Mesenchymal stem cell (in vitro differentiated cells and primary cell): Measurements from ENCODE around the gene ING3.

Experiments used
- DNase-seq: peaks from one replicate; pipeline ENCODE4 v3.0.0-alpha.2; 2013
- H2AFZ ChIP-seq: one replicate; pipeline ENCODE4 v1.6.1; 2013; ENCODE audit warnings: low read depth, mild to moderate bottlenecking, control low read depth, inconsistent platforms, low read length, moderate library complexity
- H2AK5ac ChIP-seq: 2 replicates; pipeline ENCODE4 v1.6.1; 2013; ENCODE audit warnings: low read length, moderate library complexity, mild to moderate bottlenecking, inconsistent platforms; ENCODE audit not compliant: severe bottlenecking
- H2BK120ac ChIP-seq: one replicate; pipeline ENCODE4 v1.6.1; 2013; ENCODE audit warnings: low read depth, mild to moderate bottlenecking, inconsistent platforms, low read length, moderate library complexity
- H2BK12ac ChIP-seq, 2 experiments: one replicate each; pipeline ENCODE4 v1.6.1; 2013; ENCODE audit warnings: inconsistent platforms in 2 of 2, low read length in 2 of 2, mild to moderate bottlenecking in 2 of 2, moderate library complexity in 2 of 2, control low read depth in 1 of 2
- H2BK15ac ChIP-seq: one replicate; pipeline ENCODE4 v1.6.1; 2013; ENCODE audit warnings: mild to moderate bottlenecking, low read depth, inconsistent platforms; ENCODE audit not compliant: poor library complexity, severe bottlenecking
- H2BK5ac ChIP-seq: 2 replicates; pipeline ENCODE4 v1.6.1; 2013; ENCODE audit warnings: low read depth, mild to moderate bottlenecking, low read length, control low read depth, inconsistent platforms; ENCODE audit not compliant: poor library complexity, severe bottlenecking
- H3K14ac ChIP-seq, 2 experiments: one replicate each; pipeline ENCODE4 v1.6.1; 2013; ENCODE audit warnings: inconsistent platforms in 2 of 2, low read length in 2 of 2, control low read depth in 1 of 2, mild to moderate bottlenecking in 1 of 2, moderate library complexity in 1 of 2
- H3K18ac ChIP-seq, 2 experiments: one replicate each; pipeline ENCODE4 v1.6.1; 2013; ENCODE audit warnings: inconsistent platforms in 2 of 2, low read length in 2 of 2, control low read depth in 1 of 2, low read depth in 1 of 2, mild to moderate bottlenecking in 1 of 2
- H3K23ac ChIP-seq, 2 experiments: one replicate each; pipeline ENCODE4 v1.6.1; 2013; ENCODE audit warnings: inconsistent platforms in 2 of 2, low read length in 2 of 2, mild to moderate bottlenecking in 2 of 2, moderate library complexity in 2 of 2, control low read depth in 1 of 2
- H3K27ac ChIP-seq: 2 replicates; pipeline ENCODE4 v1.5.1; 2013; ENCODE audit warnings: mild to moderate bottlenecking, moderate library complexity, low read length, control low read depth, inconsistent platforms; ENCODE audit not compliant: poor library complexity, severe bottlenecking
- H3K27me3 ChIP-seq, 2 experiments: 2 replicates each; pipeline versions ENCODE4 v1.6.1 to v1.7.0; 2013; ENCODE audit warnings: low read length in 2 of 2, mild to moderate bottlenecking in 2 of 2, moderate library complexity in 2 of 2, control low read depth in 1 of 2, inconsistent platforms in 1 of 2; ENCODE audit not compliant: control insufficient read depth in 1 of 2, insufficient read depth in 1 of 2
- H3K36me3 ChIP-seq, 2 experiments: 2 replicates each; pipeline versions ENCODE4 v1.6.1 to v1.7.0; 2013; ENCODE audit warnings: low read length in 2 of 2, control low read depth in 1 of 2, inconsistent platforms in 1 of 2, low read depth in 1 of 2, mild to moderate bottlenecking in 1 of 2; ENCODE audit not compliant: insufficient read depth in 2 of 2, control insufficient read depth in 1 of 2
- H3K4ac ChIP-seq, 2 experiments: one replicate each; pipeline ENCODE4 v1.6.1; 2013; ENCODE audit warnings: inconsistent platforms in 2 of 2, low read length in 2 of 2, mild to moderate bottlenecking in 2 of 2, moderate library complexity in 2 of 2, control low read depth in 1 of 2, low read depth in 1 of 2
- H3K4me1 ChIP-seq: 2 replicates; pipeline ENCODE4 v1.6.1; 2013; ENCODE audit warnings: low read depth, low read length, control low read depth; ENCODE audit not compliant: control insufficient read depth, insufficient read depth
- H3K4me2 ChIP-seq: 2 replicates; pipeline ENCODE4 v1.6.1; 2013; ENCODE audit warnings: low read length, mild to moderate bottlenecking, inconsistent platforms; ENCODE audit not compliant: poor library complexity, severe bottlenecking
- H3K4me3 ChIP-seq, 2 experiments: 2 replicates each; pipeline versions ENCODE4 v1.5.1 to v1.7.0; 2013; ENCODE audit warnings: low read length in 2 of 2, mild to moderate bottlenecking in 2 of 2, control low read depth in 1 of 2, low read depth in 1 of 2; ENCODE audit not compliant: insufficient read depth in 1 of 2
- H3K79me1 ChIP-seq: replicated peaks from 2 replicates; pipeline ENCODE4 v1.6.1; 2013; ENCODE audit warnings: mild to moderate bottlenecking, control low read depth, low read length, inconsistent platforms; ENCODE audit not compliant: poor library complexity, severe bottlenecking
- H3K9ac ChIP-seq: 2 replicates; pipeline ENCODE4 v1.7.0; 2013; ENCODE audit warnings: mild to moderate bottlenecking, low read length, moderate library complexity
- H3K9me3 ChIP-seq: 2 replicates; pipeline ENCODE4 v1.7.0; 2013; ENCODE audit warnings: mild to moderate bottlenecking, low read length; ENCODE audit not compliant: control insufficient read depth
- H4K8ac ChIP-seq: one replicate; pipeline ENCODE4 v1.6.1; 2013; ENCODE audit warnings: inconsistent platforms, mild to moderate bottlenecking, low read length, moderate library complexity
- H4K91ac ChIP-seq: one replicate; pipeline ENCODE4 v1.6.1; 2013; ENCODE audit warnings: mild to moderate bottlenecking, low read length, inconsistent platforms
- WGBS: methylation state at CpG from one replicate; pipeline ENCODE4 v1.1.7; 2013; ENCODE audit warnings: mixed read lengths; 5-methylcytosine and 5-hydroxymethylcytosine counted together

ING3 gene

GRCh38 chr7:120964088-120964487 lies 13.5 kb downstream of the ING3 start:
- Histone ChIP-seq H3K27ac (no peak overlapping the region), H4K8ac (no peak overlapping the region)
- no CpG with 5 or more reads among the region's 1 CpG for WGBS

DNA sequence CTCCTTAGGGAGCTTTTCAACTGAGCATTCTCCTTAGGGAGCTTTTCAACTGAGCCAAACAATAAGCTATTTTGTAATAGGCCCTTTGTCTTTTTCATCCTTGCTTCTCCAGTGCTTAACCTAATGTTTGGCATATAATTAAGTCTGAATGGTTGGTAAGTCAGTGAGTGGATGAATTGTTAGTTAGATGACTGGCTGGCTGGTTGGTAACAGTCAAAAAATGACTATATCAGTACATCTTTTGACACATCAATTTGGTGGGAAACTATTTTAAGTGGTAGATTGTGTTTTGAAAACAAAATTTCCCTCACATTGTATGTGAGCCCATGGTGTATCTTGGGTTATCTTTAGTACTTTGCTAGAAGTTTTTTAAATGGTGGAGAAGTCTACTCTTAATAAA lies 16.4 kb downstream of the ING3 start:
- H3K4ac ChIP-seq, result no peak overlapping the region
- H3K14ac ChIP-seq, result no peak overlapping the region
- peaks cover 2 to 76% of the 10 kb centered on the region in 2 experiments for H3K36me3 ChIP-seq
- no peak overlapping the region for H2BK120ac ChIP-seq
- H3K18ac ChIP-seq, result no peak overlapping the region
- H3K79me1 ChIP-seq, result peaks cover 3% of the 10 kb centered on the region
- no peaks in the 10 kb centered on the region for H3K27me3 ChIP-seq
- H3K9me3 ChIP-seq, result no peaks in the 10 kb centered on the region
- no peaks in the 10 kb centered on the region for H3K4me1 ChIP-seq
- H4K8ac ChIP-seq, result no peak overlapping the region
- H3K27ac ChIP-seq, result no peak overlapping the region
- no peak overlapping the region for H3K9ac ChIP-seq
- no peak overlapping the region for H3K4me2 ChIP-seq
- H2AFZ ChIP-seq, result no peak overlapping the region
- no peak for DNase-seq
- no peak overlapping the region for H2BK5ac ChIP-seq
- H3K4me3 ChIP-seq, result no peak overlapping the region
- no peak overlapping the region for H2BK12ac ChIP-seq
- no peak overlapping the region for H2AK5ac ChIP-seq
- no peak overlapping the region for H4K91ac ChIP-seq
- no peak overlapping the region for H3K23ac ChIP-seq
- H2BK15ac ChIP-seq, result no peak overlapping the region

More at GRCh38 chr7:120964088-120964487, 13.5 kb downstream of the ING3 start:
- Histone ChIP-seq H3K4me3 (no peak overlapping the region), H3K4me1 (no peaks in the 10 kb centered on the region), H3K4me2 (no peak overlapping the region), H4K91ac (no peak overlapping the region), H2BK15ac (no peak overlapping the region), H3K18ac (no peak overlapping the region), H3K23ac (no peak overlapping the region), H2AK5ac (no peak overlapping the region), H3K4ac (no peak overlapping the region), H2AFZ (no peak overlapping the region), H3K79me1 (peaks cover 5% of the 10 kb centered on the region), H3K9me3 (no peaks in the 10 kb centered on the region), H3K27me3 (no peaks in the 10 kb centered on the region), H2BK120ac (no peak overlapping the region), H2BK5ac (no peak overlapping the region), H3K14ac (no peak overlapping the region), H3K36me3 (peaks cover 0 to 55% of the 10 kb centered on the region in 2 experiments), H3K9ac (no peak overlapping the region), H2BK12ac (no peak overlapping the region)
- DNase-seq, result no peak

DNA sequence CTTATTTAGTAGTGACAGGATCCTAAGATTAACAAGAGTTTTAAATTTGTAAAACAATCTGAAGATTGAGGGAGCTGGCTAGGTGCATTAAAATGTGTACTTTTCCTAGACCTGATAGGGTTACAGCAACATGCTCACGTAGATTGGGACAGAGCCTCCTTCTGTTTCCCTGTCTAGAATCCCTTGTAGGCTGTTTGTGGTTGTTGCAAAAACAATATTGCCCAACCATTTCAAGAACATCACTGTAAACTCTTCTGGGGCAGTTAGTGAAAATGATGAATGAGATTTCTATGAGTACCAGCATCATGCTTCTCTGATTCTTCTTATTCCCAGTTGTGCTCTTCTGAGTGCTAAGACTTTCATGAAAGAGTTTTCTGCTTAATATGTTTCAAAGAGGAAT lies 23.3 kb downstream of the ING3 start:
- no CpG with 5 or more reads among the region's 1 CpG for WGBS
- DNase-seq, result peak; percentile 26

DNA sequence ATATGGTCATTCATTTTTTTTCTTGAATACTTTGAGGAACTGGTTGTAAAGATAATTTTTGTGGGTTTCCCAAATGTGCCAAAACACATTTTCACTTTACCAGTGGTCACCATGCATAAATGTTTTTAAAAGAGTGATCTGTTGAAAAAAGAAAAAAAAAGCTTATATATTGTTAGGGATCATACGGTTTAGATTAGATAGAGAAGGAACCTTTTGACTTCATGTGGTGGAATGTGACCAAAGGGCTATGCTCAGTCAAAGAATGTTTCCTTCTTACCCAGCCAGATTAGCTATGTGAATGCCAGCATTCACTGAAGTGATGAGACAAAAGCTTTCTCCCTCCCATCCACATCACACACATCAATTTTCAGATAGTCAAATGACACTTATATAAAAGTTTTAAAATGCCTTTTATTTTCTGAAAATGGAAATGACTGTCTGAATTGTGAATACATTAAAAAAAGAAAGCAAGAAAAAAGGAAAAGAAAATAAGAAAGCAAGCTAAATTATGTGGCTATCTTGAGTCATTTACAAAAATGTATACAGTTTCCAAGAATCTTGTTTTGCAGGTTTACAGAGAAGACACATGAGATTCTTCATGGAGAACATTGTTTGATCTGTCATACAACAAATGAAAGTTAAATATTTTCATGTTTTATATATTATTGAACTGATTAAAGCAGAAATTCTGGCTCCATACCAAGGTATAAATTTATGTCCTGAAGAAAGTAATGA lies 29.4 kb downstream of the ING3 start:
- H2AFZ ChIP-seq, result no peak overlapping the region
- no peak overlapping the region for H2AK5ac ChIP-seq
- no peak overlapping the region for H3K4ac ChIP-seq
- no peaks in the 10 kb centered on the region for H3K27me3 ChIP-seq
- H3K23ac ChIP-seq, result no peak overlapping the region
- no peak overlapping the region for H2BK15ac ChIP-seq
- no peak overlapping the region for H3K18ac ChIP-seq
- H2BK5ac ChIP-seq, result no peak overlapping the region
- H3K27ac ChIP-seq, result no peak overlapping the region
- no peak overlapping the region for H2BK120ac ChIP-seq
- peak overlapping the region; percentile 10 for H3K9ac ChIP-seq
- H3K9me3 ChIP-seq, result no peaks in the 10 kb centered on the region
- no peak overlapping the region for H4K91ac ChIP-seq
- H3K4me2 ChIP-seq, result no peak overlapping the region
- H4K8ac ChIP-seq, result no peak overlapping the region
- 55% methylated on average over 1 of the region's 1 CpG for WGBS
- H3K4me1 ChIP-seq, result peaks cover 2% of the 10 kb centered on the region
- no peak overlapping the region for H3K14ac ChIP-seq
- H2BK12ac ChIP-seq, result no peak overlapping the region
- H3K4me3 ChIP-seq, result no peak overlapping the region
- no peaks in the 10 kb centered on the region for H3K79me1 ChIP-seq
- H3K36me3 ChIP-seq, result peaks cover 0 to 15% of the 10 kb centered on the region in 2 experiments
- DNase-seq, result no peak

More for the DNA sequence above, 23.3 kb downstream of the ING3 start:
- H3K9ac ChIP-seq, result no peak overlapping the region
- no peak overlapping the region for H3K23ac ChIP-seq
- peaks cover 2 to 67% of the 10 kb centered on the region in 2 experiments for H3K36me3 ChIP-seq
- H3K4ac ChIP-seq, result no peak overlapping the region
- H3K4me2 ChIP-seq, result no peak overlapping the region
- no peak overlapping the region for H2BK120ac ChIP-seq
- no peak overlapping the region for H3K14ac ChIP-seq
- H2BK5ac ChIP-seq, result no peak overlapping the region
- no peak overlapping the region for H2AK5ac ChIP-seq
- no peak overlapping the region for H4K91ac ChIP-seq
- no peak overlapping the region for H2BK12ac ChIP-seq
- no peak overlapping the region for H3K4me3 ChIP-seq
- no peak overlapping the region for H2BK15ac ChIP-seq
- H3K4me1 ChIP-seq, result no peaks in the 10 kb centered on the region
- no peak overlapping the region for H4K8ac ChIP-seq
- no peak overlapping the region for H3K18ac ChIP-seq
- H3K79me1 ChIP-seq, result peaks cover 6% of the 10 kb centered on the region
- H3K27ac ChIP-seq, result no peak overlapping the region
- H2AFZ ChIP-seq, result no peak overlapping the region
- no peaks in the 10 kb centered on the region for H3K9me3 ChIP-seq
- H3K27me3 ChIP-seq, result no peaks in the 10 kb centered on the region
